Stimulated activated CD8-positive, alpha-beta memory T cell treated with anti-CD3 and anti-CD28 coated beads, Interleukin-4, amount 100 ng/mL, for 1 hour (primary cell): Measurements from ENCODE around the gene CCDC106.
A peak's percentile ranks its signal among the peaks of the same experiment; 100 is the strongest.

Experiments
- DNase-seq, 2 donors: peaks; one replicate each; pipeline ENCODE4 v3.0.0-alpha.2; 2020; ENCODE audit warnings: low read depth in 2 of 2, low spot score in 1 of 2

CCDC106 gene

DNA sequence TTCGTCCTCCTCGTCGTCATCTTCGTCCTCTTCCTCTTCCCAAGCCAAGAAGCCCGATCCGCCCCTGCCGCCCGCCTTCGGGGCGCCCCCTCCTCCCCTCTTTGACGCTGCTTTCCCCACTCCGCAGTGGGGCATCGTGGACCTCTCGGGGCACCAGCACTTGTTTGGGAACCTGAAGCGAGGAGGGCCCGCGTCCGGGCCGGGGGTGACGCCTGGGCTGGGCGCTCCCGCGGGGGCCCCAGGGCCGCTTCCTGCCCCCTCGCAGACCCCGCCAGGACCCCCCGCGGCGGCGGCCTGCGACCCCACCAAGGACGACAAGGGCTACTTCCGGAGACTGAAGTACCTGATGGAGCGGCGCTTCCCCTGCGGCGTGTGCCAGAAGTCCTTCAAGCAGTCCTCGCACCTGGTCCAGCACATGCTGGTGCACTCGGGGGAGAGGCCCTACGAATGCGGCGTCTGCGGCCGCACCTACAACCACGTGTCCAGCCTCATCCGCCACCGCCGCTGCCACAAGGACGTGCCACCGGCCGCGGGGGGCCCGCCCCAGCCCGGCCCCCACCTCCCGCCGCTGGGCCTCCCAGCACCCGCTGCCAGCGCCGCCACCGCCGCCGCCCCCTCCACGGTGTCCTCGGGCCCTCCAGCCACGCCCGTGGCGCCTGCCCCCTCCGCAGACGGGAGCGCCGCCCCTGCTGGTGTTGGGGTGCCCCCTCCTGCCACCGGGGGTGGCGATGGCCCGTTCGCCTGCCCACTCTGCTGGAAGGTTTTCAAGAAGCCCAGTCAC, 33.9 kb upstream of the CCDC106 start:
- no peak for DNase-seq

DNA sequence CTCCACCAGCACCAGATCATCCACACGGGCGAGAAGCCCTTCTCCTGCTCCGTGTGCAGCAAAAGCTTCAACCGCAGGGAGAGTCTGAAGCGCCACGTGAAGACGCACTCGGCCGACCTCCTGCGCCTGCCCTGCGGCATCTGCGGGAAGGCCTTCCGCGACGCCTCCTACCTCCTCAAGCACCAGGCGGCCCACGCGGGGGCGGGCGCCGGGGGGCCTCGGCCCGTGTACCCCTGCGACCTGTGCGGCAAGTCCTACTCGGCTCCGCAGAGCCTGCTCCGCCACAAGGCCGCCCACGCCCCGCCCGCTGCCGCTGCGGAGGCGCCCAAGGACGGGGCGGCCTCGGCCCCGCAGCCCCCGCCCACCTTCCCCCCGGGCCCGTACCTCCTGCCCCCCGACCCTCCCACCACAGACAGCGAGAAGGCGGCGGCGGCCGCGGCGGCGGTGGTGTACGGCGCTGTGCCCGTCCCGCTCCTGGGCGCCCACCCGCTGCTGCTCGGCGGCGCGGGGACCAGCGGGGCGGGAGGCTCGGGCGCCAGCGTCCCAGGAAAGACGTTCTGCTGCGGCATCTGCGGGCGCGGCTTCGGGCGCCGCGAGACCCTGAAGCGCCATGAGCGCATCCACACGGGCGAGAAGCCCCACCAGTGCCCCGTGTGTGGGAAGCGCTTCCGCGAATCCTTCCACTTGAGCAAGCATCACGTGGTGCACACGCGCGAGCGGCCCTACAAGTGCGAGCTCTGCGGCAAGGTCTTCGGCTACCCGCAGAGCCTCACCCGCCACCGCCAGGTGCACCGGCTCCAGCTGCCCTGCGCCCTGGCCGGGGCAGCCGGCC, 33.1 kb upstream of the CCDC106 start:
- DNase-seq, result no peak

DNA sequence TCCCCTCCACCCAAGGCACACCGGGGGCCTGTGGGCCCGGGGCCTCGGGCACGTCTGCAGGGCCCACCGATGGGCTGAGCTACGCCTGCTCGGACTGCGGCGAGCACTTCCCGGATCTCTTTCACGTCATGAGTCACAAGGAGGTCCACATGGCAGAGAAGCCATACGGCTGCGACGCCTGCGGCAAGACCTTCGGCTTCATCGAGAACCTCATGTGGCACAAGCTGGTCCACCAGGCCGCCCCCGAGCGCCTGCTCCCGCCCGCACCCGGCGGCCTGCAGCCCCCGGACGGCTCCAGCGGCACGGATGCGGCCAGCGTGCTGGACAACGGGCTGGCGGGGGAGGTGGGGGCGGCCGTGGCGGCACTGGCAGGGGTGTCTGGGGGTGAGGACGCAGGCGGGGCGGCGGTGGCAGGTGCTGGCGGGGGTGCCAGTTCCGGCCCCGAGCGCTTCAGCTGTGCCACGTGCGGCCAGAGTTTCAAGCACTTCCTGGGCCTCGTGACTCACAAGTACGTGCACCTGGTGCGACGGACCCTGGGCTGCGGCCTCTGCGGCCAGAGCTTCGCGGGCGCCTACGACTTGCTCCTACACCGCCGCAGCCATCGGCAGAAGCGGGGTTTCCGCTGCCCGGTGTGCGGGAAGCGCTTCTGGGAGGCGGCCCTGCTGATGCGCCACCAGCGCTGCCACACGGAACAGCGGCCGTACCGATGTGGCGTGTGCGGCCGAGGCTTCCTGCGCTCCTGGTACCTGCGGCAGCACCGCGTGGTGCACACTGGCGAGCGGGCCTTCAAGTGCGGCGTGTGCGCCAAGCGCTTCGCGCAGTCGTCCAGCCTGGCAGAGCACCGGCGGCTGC, 32.2 kb upstream of the CCDC106 start:
- DNase-seq, result no peak

DNA sequence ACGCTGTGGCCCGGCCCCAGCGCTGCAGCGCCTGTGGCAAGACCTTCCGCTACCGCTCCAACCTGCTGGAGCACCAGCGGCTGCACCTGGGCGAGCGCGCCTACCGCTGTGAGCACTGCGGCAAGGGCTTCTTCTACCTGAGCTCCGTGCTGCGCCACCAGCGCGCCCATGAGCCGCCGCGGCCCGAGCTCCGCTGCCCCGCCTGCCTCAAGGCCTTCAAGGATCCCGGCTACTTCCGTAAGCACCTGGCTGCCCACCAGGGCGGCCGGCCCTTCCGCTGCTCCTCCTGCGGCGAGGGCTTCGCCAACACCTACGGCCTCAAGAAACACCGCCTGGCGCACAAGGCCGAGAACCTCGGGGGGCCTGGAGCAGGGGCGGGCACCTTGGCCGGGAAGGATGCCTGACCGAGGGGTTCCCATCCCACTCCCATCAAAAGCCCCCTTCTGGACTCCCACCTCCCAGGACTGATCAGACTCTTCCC, 31.6 kb upstream of the CCDC106 start:
- no peak for DNase-seq

DNA sequence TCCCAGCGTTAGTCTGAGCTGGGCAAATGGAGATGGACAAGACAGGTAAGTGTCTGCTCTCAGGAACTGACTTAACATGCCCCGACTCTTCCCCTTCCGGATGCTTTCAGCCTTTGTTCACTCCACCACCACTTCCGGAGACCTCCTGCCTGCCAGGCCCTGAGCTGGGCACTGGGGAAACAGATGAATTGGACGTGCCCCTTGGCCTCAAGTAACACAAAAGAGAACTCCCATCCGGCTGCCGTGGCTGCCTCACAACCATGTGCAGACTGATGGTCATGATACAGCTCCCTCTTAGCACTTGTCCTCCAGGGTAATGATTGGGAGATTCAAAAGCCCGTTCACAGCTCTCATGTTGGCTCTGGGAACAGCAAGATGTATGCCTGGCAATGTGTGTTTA, 30.6 kb upstream of the CCDC106 start:
- DNase-seq, result no peak

DNA sequence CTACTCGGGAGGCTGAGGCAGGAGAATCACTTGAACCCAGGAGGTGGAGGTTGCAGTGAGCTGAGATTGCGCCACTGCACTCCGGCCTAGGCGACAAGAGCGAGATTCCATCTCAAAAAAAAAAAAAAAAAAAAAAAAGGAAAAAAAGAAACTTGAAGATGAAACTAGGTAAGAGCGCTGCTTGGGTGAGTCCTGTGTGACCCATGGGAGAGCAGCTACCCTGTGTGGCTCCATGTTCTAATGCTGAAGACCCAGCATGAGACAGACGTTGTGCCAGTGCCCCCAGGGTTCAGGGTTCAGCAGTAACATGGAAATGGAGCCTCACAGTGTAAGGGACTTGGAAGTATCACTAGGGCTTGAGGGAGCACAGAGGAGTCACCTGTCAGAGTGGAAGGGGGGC, 29.6 kb upstream of the CCDC106 start:
- no peak for DNase-seq

DNA sequence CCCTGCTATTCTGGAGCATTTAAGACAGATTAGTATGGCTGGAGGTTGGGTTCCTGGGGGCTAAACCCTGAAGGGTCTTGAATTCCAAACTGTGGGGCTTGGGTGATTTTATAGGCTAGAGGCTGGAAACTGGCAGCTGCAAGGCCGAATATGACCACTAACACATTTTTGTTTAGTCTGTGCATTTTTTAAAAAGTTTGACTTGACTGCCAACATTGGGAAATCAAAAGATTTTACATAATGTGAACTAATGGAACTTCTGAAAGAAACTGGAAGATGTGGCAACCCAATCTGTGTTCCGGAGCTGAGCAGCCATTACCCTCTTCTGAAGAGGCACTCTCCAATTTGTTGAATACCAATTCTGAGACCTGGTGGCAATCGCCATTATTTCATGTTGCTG, 28.7 kb upstream of the CCDC106 start:
- no peak for DNase-seq

DNA sequence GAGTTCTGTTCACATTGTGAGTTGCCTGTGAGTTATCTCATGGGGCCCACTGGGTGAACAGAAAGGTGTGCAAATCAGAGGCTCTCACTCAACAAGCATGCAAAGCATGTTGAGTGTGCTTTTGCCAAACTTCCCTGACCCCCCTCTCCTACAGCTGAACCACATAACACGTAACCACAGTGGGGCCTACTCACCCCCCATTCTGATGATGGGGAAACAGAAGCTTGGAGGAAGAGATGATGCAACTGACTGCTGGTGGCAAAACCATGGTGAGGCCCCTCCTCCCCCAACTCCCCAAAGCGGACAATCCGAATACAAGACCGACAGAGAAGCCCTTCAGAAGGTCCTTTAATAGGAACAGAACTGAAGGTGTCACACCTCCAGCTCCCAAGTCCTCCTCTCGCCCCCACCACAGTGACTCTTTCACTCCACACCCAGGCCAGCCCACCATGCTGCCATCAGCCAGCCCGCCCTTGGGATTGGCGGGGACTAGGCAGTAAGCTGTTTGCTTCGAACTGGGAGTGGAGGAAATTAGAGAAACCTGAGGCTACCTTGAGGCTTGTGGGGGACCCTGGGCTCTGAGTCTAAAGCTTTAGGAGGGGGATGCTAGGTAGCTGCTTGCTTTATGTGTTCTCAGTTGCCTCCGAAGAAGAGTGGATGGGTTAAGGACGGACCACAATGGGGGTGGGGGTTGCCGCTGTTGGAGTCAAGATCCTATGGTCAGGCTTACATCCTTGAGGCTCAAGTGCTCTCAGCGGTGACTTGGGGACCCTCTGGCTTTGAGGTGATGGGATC, 27.4 kb upstream of the CCDC106 start:
- DNase-seq, result no peak

DNA sequence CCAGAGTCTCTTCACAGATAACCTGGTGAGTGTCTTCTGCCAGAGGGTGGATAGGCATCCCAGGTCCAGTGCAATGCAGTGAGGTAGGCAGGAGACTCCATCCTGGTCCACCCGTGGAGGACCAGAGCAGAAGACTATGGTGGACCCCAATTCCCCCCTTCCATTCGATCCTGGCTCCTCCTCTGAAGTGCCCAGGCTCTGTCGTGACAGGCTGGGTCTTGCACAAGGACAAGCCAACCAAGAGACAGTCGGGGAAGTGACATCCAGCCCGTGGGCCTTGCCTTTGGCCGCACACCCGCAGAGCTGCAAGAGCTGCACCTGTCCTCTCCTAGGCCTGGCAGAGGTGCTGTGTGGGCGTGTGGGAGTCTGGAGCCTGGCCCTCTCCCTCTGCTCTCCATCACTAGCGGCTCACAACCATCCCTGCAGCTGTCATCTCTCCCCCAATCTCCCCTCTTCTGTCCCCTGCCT, 26.8 kb upstream of the CCDC106 start:
- DNase-seq, result no peak

DNA sequence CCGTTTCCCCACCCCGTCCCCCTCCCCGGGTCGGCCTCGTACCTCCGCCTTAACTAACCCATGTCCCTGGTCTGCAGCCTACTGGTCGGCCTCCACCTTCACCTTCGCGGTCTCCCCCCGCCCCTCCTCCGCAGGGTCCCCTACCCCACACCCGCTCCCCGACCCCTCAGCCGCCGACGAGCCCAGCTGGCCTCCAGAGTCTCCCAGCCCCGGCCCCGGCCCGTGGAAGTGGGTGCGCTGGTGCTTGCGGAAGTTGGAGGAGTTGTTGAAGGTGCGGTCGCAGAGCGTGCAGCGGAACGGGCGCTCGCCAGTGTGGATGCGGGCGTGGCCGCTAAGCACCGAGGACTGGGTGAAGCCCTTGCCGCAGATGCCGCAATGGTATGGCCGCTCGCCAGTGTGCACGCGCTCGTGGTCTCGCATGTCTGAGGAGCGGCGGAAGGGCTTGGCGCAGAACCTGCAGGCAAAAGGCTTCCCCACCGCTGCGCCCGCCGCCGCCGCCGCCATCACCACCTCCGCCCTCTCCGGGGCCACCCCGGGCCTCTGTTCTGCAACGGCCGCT, 26.3 kb upstream of the CCDC106 start:
- DNase-seq, result no peak

DNA sequence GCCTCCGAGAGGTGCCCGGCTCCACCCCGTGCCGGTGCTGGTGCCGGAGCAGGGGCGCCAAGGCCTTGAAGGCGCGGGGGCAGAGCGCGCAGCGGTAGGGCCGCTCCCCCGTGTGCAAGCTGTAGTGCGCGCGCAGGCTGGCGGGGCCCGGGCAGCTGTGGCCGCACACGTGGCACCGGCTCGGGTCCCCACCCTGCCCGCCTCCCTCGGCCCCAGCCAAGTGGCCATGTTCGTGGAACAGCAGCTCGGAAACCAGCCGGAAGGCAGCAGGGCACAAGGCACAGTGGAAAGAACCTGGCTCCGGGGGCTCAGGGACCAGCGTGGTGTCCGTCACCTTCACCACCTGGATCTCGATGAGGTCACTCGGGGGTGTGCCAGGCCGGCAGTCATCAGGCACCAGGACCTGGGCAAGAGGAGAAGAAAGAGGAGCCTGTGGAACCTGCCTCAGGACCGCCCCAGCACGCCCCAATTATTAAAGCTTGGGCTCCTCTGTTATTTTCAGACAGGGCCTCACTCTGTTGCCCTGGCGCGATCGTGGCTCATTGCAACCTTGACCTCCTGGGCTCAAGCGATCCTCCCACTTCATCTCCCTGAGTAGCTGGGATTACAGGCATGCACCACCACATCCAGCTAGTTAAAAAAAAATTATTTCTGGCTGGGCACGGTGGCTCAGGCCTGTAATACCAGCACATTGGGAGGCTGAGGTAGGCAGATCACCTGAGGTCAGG, 25.6 kb upstream of the CCDC106 start:
- DNase-seq, result no peak

DNA sequence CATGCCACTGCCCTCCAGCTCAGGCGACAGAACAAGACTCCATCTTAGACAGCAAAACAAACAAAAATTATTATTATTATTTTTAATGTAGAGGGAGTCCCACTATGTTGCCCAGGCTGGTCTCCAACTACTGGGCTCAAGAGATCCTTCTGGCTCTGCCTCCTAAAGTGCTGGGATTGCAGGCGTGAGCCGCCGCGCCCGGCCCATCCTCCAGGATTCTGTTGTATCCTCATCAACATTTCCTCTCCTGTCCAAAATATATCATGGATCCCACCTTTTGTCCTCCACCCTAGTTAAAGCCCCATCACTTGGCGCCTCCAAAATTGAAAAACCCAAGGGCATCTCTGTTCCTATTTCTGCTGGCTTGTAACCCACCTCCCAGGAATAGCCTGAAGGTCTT, 24.9 kb upstream of the CCDC106 start:
- DNase-seq, result no peak

DNA sequence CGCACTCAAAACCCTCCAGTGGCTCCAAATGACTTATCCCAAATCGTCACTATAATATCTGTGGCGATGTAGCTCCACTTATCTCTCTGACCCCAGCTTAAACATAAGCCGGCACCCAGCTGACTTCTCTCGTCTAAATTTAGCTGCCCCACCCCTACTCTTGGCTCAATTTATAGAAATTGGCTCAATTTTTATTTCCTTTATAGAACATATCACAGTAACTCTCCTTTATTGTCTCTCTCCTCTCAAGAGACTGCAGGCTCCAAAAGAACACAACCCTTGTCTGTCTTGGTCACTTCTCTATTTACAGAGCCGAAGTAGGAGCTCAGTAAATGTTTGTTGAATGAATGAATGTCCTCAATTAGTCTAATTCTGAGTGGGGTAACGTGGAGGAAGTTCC, 24.5 kb upstream of the CCDC106 start:
- DNase-seq, result no peak

DNA sequence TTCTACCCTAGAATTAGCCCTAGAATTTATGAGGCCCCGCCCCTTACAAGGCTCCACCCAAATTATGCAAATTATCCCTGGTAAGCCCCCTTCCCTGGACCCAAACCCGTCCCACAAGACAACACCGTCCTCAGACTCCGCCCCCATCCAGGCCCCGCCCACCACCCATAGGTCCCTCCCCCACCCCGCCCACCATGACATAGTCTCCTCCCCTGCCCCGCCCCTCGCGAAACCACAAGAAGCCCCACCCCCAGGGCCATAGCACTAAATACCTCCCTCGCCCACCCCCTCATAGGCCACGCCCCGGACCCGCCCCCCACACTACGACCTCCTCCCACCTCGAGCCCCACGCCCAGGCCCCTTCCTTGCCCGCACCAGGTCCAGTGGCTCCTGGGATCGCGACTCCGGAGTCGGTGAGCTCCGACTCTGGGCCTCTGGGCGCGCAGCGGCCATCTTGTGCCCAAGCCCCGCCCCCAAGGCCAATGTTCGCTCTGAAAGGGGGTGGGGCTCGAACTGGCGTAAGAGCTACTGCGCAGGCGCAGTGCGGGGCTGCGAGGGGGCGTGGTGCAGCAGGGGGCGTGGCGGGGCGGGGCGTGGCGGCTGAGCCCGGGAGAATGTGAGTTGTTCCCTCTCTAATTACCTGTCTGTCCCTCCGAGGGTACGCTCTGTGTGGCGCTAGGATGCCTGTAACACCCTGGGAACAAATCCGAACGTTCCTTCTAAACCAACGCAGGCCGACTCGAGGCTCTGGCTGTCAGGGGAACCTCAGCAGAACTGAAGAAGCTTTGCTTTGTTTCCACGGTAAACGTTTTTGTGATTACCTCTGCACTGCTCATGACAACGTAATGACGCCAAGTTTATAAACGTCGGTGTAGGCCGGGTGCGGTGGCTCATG, 23.7 kb upstream of the CCDC106 start, which contains the start of gene ZNF784:
Gene ZNF784 (minus strand): TSS at position 458 of the 895 bp plus-strand sequence. CDS start 5 bp downstream, at position 453.
- peak; percentile 84 to 91 for DNase-seq

DNA sequence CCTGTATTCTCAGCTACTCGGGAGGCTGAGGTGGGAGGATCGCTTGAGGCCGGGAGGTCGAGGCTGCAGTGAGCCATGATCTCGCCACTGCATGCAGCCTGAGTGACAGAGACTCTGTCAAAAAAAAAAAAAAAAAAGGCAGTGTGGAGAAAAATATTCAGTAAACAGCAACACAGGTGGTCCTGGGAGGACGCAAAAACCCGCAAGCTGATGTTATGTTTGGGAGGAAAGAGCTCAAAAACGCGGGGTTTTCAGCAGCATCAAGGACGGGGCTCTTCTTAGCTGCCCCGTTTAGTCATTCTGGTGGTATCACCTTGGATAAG, 23.0 kb upstream of the CCDC106 start:
- no peak for DNase-seq

DNA sequence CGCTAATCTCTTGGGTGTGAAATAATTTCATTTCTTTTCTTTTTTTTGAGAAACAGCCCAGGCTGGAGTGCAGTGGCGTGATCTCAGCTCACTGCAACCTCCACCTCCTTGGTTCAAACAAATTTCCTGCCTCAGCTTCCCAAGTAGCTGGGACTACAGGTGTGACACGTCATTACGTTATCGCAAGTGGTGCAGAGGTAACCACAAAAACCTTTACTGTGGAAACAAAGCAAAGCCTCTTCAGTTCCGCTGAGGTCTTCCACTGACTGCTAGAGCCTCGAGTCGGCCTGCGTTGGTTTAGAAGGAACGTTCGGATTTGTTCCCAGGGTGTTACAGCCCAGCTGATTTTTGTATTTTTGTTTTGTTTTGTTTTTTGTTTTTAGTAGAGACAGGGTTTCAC, 21.7 kb upstream of the CCDC106 start:
- DNase-seq, result no peak

DNA sequence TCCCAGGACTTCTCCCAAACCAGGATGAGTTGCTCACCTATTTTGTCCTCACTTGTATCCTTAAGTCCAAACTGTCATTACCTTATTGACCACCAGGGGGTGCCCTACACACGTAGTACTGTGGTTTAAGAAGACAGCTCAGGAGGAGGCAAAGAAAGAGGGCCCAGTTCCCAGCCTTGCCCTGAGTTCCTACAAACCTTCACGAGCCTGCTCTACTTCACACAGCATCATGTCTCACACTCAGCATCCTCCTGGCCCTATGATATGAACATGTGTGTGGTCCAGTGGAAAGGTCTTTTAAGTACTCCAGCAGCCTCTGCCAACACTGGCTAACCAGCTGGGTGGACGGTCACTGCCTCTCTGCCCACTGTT, 15.6 kb upstream of the CCDC106 start:
- DNase-seq, result peak; percentile 76 to 80

DNA sequence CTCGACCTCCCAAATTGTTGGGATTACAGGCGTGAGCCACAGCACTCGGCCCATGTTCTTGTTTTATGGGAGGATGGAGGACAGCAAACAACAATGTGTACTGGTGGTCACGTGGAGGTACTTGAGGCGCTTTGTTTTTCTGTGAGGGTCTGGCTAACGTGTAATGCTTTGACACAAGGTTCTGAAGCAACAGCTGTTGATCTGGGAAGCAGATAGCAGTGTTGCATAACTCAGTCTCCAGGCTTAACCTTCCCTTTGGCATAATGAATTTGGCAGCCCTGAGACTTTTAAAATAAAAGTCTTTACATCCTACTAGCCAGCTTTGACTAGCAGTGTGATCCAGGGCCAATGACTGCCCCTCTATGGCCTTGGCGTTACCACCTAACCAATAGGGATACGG, 14.2 kb upstream of the CCDC106 start:
- DNase-seq, result no peak

DNA sequence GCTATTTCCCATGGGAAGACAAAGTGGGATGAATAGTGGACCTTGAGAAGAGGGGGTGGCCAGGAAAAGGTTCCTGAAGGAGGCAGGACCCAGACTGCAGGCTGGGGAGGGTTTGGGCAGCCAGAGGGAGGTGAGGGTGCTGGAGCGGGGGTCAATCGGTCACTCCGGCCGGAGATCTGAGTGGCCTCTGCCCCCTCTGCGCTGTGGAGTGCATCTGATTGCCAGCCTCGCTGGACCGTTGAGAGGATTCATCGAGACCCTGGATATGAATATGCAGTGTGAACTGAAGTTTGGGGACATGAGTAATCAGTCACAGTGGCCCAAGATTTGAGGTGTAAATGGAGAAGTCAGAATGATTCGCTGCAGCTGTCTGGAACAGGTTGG, 12.7 kb upstream of the CCDC106 start:
- DNase-seq, result no peak
